GM12892 (cell line): ENCODE data around the gene MAP2K2.
"Not testable (repeated sequence)": the region's sequence is repeated elsewhere in the genome, so short reads cannot be mapped to it uniquely, and the experiment has no call there.

ENCODE experiments used
- POLR2A ChIP-seq: IDR thresholded peaks from 2 replicates; pipeline ENCODE4 v1.6.1; 2011; ENCODE audit warnings: low read depth, low read length, control low read depth
- POLR2AphosphoS5 ChIP-seq: IDR thresholded peaks from 2 replicates; pipeline ENCODE4 v1.6.1; 2011; ENCODE audit warnings: low read depth, low read length, control low read depth
- TAF1 ChIP-seq: IDR thresholded peaks from 2 replicates; pipeline ENCODE4 v1.6.1; 2011; ENCODE audit warnings: low read depth, mild to moderate bottlenecking, control low read depth, low read length, borderline replicate concordance

DNA sequence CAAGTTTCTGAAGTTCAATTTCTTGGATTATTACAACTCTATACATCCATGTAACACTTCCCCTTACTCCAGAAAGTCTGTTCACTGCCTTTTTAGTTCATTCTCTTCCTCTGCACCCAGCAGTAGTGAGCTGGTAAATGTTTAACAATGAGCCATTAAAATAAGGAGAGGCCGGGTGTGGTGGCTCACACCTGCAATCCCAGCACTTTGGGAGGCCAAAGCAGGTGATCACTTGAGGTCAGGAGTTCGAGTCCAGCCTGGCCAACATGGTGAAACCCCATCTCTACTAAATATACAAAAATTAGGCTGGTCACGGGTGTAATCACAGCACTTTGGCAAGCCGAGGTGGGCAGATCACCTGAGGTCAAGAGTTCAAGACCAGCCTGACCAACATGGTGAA is 3.4 kb upstream of the MAP2K2 start:
- not testable (repeated sequence) for TF ChIP-seq POLR2A, POLR2AphosphoS5, TAF1
